HG02938 (cell line): ENCODE data around the gene HBD.

ENCODE experiments used
- ATAC-seq: cut with Tn5 transposase; IDR thresholded peaks from one replicate; pipeline ENCODE4 v1.9.1; 2021; ENCODE audit warnings: mild to moderate bottlenecking, moderate library complexity; ENCODE audit not compliant: unreplicated experiment

HBD gene

GRCh38 chr11:5196731-5197130 is 37.6 kb downstream of the HBD start:
- ATAC-seq, result no peak

- ATAC-seq, result no peak
Observed at GRCh38 chr11:5196067-5196466, 38.2 kb downstream of the HBD start.

DNA sequence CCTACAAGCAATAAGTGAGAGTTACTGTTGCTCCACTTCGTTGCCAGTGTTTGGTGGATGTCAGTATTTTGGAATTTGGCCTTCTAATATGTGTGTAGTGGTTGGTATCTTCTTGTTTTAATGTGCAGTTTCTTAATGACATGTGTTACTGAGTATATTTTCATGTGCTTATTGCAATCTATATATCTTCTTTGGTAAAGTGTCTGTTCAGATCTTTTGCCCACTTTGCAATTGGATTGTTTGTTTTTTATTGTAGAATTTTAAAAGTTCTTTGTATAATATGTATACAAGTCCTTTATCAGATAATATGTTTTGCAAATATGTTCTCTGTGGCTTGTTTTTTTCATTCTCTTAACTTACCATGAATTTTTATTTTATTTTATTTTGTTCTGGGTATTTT is 41.5 kb downstream of the HBD start:
- no peak for ATAC-seq

- no peak for ATAC-seq
Observed at GRCh38 chr11:5188201-5188600, 46.1 kb downstream of the HBD start.
